Fibroblast of lung (primary cell): ENCODE results near the gene ANAPC2.

Experiments used
- CTCF ChIP-seq, 2 donors: IDR thresholded peaks in 1 of 2; conservative IDR thresholded peaks in 1 of 2; 1 replicate in 1 of 2; 2 replicates in 1 of 2; pipeline ENCODE4 v1.5.1; 2011 to 2012; ENCODE audit warnings: low read length in 2 of 2, control low read depth in 1 of 2, inconsistent platforms in 1 of 2, low read depth in 1 of 2, mild to moderate bottlenecking in 1 of 2
- EZH2 ChIP-seq: IDR thresholded peaks from 2 replicates; pipeline ENCODE4 v1.5.1; 2012; ENCODE audit warnings: low read length, control low read depth, mild to moderate bottlenecking; ENCODE audit errors: missing control alignments

- no peak for TF ChIP-seq CTCF (conservative IDR thresholded peaks at IDR 0.05 in 1 of 2, IDR thresholded peaks at IDR 0.05 in 1 of 2; ENCODE audit: low read depth in 1 of 2, low read length in 2 of 2)
- TF ChIP-seq EZH2: no peak
These were observed 42.5 kb upstream of the ANAPC2 start, which contains the start of gene SLC34A3 for GRCh38 chr9:137230705-137231371.
